Duodenal mucosa (tissue), 2 donors: ENCODE measurements around the gene SCD5.
"Not testable (repeated sequence)": the region's sequence is repeated elsewhere in the genome, so short reads cannot be mapped to it uniquely, and the experiment has no call there.

ENCODE experiments used
- H3K27ac ChIP-seq: one replicate; pipeline ENCODE4 v1.7.0; 2013; ENCODE audit warnings: low read depth, low read length
- H3K27me3 ChIP-seq, 2 donors: one replicate each; pipeline ENCODE4 v1.7.0; 2013; ENCODE audit warnings: low read length in 2 of 2, control low read depth in 1 of 2; ENCODE audit not compliant: insufficient read depth in 2 of 2, control insufficient read depth in 1 of 2
- H3K36me3 ChIP-seq, 2 donors: one replicate each; pipeline ENCODE4 v1.7.0; 2013; ENCODE audit warnings: low read length in 2 of 2, control low read depth in 1 of 2; ENCODE audit not compliant: insufficient read depth in 2 of 2, control insufficient read depth in 1 of 2
- H3K4me1 ChIP-seq, 2 donors: one replicate each; pipeline ENCODE4 v1.7.0; 2013; ENCODE audit warnings: low read length in 2 of 2, control low read depth in 1 of 2; ENCODE audit not compliant: insufficient read depth in 2 of 2, control insufficient read depth in 1 of 2
- H3K4me3 ChIP-seq, 2 donors: one replicate each; pipeline ENCODE4 v1.7.0; 2013; ENCODE audit warnings: low read length in 2 of 2, low read depth in 1 of 2
- H3K9ac ChIP-seq, 2 donors: one replicate each; pipeline ENCODE4 v1.7.0; 2013; ENCODE audit warnings: low read length in 2 of 2, low read depth in 1 of 2
- H3K9me3 ChIP-seq, 2 donors: one replicate each; pipeline ENCODE4 v1.7.0; 2013; ENCODE audit warnings: low read length in 2 of 2, control low read depth in 1 of 2; ENCODE audit not compliant: control insufficient read depth in 1 of 2

Gene SCD5

DNA sequence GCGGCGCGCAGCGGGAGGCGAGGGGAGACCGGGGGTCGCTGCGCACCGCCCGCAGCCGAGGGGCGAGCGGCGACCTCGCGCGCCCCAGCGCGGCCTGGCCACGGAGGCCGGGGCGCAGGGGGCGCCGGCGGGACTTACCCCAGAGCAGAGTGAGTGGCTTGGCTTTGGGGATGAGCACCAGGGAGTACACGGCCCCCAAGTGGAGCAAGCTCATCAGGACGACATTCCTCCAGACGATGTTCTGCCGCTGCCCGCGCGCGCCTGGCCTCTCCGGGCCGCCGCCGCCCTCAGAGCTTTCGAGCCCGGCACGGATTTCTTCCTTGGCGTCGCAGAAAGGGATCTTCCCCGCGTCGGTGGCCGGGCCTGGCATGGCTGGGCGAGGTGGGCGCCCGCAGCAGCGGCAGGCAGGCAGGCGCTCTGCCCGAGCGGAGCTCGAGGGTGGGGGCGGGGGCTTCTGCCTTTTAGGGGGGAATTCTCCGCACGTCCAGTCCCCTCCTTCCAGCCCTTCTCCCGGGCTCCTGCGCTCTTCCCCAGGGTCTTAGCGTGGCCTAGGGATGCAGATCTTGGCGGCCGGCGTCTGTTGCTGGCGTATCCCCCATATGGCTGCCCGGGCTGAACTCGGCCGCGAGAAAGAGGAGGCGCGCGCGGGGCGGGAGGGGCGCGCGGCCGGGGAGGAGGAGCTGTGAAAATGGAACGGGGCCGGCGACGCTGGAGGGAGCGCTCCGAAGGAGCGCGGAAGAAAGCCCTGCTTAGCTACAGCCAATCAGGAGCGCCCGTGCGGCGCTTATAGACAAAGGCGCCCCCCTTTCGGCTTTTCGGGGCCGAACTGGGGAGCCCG, at the start of gene SCD5:
Gene SCD5 (minus strand): TSS at position 629 of the 838 bp plus-strand sequence. CDS start 259 bp downstream, at position 370.
- H3K4me3 ChIP-seq: peak within 1 kb of the TSS; percentile 68 to 76

DNA sequence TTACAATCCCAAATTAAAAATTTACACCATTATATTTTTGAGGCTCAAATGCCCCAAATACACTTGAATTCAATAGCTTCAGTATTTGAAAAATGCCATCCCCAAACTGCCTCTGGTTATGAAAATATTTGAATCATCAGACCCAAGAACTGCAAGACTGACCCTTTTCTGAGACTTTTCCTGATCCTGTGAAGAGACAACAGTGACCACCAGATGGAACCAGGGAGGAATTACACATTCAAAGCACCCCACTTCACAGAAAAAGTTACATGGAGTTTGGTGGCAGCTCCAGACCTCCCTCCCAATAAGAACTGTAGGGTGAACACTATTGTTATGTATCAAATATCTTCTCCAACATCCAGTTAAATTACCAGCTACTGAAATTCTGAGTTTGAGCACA, 44.0 kb upstream of the SCD5 start:
- H3K27ac ChIP-seq: no peak overlapping the region
- no peak overlapping the region for H3K4me3 ChIP-seq
- peaks cover 39 to 75% of the 10 kb centered on the region in 2 donors for H3K36me3 ChIP-seq
- no peaks in the 10 kb centered on the region for H3K4me1 ChIP-seq
- H3K9me3 ChIP-seq: no peaks in the 10 kb centered on the region
- no peaks in the 10 kb centered on the region for H3K27me3 ChIP-seq
- H3K9ac ChIP-seq: no peak overlapping the region

More for the DNA sequence above, at the start of gene SCD5:
- Histone ChIP-seq H3K36me3 (no peaks in the 10 kb centered on the region), H3K27me3 (peaks cover 0 to 6% of the 10 kb centered on the region in 2 donors), H3K27ac (peak within 1 kb of the TSS; percentile 39), H3K4me1 (peaks cover 14 to 15% of the 10 kb centered on the region in 2 donors), H3K9ac (peak within 1 kb of the TSS; percentile 15 to 32), H3K9me3 (no peaks in the 10 kb centered on the region)

DNA sequence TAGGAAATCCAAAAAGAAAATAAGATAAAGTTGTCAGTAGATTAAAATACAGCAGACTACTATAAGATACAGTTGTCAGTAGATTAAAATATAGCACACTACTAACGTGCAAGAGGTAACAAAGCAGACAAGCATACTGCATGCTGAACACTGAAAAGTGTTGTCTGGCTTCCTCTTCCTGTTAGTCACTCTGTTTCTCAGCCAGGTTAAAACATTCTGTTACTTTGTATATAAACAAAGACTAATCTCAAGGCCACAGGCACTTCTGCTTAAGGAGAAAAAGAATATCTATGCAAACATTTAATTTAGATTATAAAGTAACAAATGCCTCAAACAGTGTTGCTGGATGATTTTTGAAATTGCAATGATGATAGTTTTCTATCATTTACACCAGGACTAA, 41.0 kb upstream of the SCD5 start:
- Histone ChIP-seq H3K9me3 (no peaks in the 10 kb centered on the region), H3K9ac (no peak overlapping the region), H3K36me3 (peaks cover 27 to 74% of the 10 kb centered on the region in 2 donors), H3K4me3 (no peak overlapping the region), H3K27me3 (no peaks in the 10 kb centered on the region), H3K27ac (no peak overlapping the region), H3K4me1 (no peaks in the 10 kb centered on the region)

DNA sequence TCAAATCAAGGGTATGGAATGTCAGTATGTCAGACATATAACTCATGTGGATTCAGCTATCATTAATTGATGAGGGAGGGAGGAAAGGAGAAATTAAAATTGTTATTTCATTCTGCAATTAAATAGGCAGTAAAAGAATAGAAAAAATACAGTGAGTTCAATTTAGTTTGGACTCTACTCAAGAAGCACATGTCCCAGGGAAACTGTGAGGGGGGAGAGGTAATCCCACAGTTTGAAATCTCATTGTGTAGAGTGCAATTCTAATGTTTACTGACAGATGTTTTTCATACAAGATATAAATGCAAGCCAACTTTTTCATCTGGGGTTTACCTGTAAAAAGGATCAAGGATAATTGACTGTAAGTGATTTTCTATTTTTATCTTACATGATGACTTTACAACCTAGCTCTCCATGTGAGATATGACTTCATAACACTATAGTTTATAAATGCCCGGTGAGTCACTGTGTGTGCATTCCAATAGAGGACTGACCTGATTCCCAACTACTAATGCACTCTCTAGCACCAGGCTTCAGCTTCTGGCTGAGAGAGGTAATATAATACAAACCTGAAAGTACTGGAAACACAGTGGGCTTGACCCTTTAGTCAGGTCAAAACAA, 35.2 kb upstream of the SCD5 start:
- Histone ChIP-seq H3K4me3 (no peak overlapping the region), H3K9me3 (no peaks in the 10 kb centered on the region), H3K27ac (no peak overlapping the region), H3K4me1 (no peaks in the 10 kb centered on the region), H3K36me3 (peaks cover 12 to 46% of the 10 kb centered on the region in 2 donors), H3K9ac (no peak overlapping the region), H3K27me3 (no peaks in the 10 kb centered on the region)

DNA sequence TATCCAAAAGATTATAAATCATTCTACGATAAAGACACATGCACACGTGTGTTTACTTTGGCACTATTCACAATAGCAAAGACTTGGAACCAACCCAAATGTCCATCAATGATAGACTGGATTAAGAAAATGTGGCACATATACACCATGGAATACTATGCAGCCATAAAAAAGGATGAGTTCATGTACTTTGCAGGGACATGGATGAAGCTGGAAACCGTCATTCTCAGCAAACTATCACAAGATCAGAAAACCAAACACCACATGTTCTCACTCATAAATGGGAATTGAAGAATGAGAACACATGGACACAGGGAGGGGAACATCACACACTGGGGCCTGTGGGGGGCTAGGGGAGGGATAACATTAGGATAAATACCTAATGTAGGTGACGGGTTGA, 34.5 kb upstream of the SCD5 start:
- peaks cover 9 to 48% of the 10 kb centered on the region in 2 donors for H3K36me3 ChIP-seq
- H3K27ac ChIP-seq, H3K9me3 ChIP-seq: not testable (repeated sequence)

DNA sequence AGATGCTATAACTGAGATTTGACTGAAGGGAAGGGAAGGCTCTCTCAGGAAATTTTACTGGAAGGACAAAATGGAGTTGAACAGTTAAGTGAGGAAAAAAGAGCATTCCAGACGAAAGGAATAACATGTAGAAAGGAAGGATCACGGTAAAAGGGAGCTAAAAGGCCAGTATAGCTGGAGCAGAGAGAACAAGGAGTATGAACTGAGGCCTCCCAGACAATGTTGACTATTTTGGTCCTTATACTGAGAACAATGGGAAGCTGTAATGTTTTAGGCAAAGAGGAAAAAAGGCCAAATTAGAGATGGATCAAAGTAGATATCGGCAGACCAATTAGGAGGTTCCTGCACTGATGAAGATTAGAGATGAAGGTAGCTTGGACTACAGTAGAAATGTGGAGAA, 26.8 kb upstream of the SCD5 start:
- Histone ChIP-seq H3K9me3 (no peaks in the 10 kb centered on the region), H3K4me1 (no peaks in the 10 kb centered on the region), H3K27ac (no peak overlapping the region), H3K4me3 (no peak overlapping the region), H3K36me3 (peaks cover 44 to 86% of the 10 kb centered on the region in 2 donors), H3K27me3 (no peaks in the 10 kb centered on the region), H3K9ac (no peak overlapping the region)

More for the DNA sequence above, 34.5 kb upstream of the SCD5 start:
- H3K27me3 ChIP-seq, H3K9ac ChIP-seq, H3K4me1 ChIP-seq, H3K4me3 ChIP-seq: not testable (repeated sequence)

DNA sequence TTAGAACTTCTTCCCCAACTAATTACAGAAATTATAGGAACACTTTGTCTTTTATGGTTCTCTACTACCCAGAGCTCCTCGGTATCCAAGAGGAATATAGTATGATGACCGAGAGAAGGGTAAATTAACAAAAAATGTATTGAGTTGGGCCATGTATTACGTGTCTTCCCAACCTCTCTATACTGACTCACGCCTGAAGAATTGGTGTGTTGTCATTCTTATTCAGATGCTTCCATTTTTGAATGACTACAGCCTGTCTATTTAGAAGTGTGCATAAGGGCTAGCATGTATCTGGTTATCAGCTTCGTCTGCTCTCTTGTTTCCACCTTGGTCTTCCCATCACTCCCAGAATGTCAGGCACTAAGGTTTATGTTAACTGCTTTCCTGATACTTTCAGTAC, 24.5 kb upstream of the SCD5 start:
- H3K36me3 ChIP-seq: peaks cover 51 to 94% of the 10 kb centered on the region in 2 donors
- H3K9ac ChIP-seq: no peak overlapping the region

DNA sequence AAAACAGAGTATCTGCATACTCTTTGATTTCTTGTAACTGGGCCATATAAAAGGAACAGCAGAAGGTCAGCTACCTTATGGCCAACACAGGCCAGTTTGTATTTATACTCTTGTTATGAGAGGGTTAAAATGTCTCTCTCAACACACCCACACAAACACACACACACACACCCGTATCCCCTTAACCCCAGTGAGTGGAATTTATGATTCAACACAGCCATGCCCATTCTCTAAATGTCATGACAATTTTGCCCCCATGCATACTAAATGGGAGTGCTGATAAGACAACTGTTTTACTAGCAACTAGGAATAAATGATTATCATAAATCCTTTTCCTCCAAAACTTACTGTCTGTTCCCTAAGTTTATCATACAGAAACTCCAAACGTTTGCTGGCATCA, 22.1 kb upstream of the SCD5 start:
- H3K27ac ChIP-seq: no peak overlapping the region
- no peaks in the 10 kb centered on the region for H3K9me3 ChIP-seq
- H3K4me3 ChIP-seq: no peak overlapping the region
- H3K4me1 ChIP-seq: no peaks in the 10 kb centered on the region
- H3K27me3 ChIP-seq: no peaks in the 10 kb centered on the region
- peaks cover 41 to 74% of the 10 kb centered on the region in 2 donors for H3K36me3 ChIP-seq
- no peak overlapping the region for H3K9ac ChIP-seq

More for the DNA sequence above, 24.5 kb upstream of the SCD5 start:
- H3K4me1 ChIP-seq: no peaks in the 10 kb centered on the region
- H3K27ac ChIP-seq: no peak overlapping the region
- H3K27me3 ChIP-seq: no peaks in the 10 kb centered on the region
- no peak overlapping the region for H3K4me3 ChIP-seq
- no peaks in the 10 kb centered on the region for H3K9me3 ChIP-seq

DNA sequence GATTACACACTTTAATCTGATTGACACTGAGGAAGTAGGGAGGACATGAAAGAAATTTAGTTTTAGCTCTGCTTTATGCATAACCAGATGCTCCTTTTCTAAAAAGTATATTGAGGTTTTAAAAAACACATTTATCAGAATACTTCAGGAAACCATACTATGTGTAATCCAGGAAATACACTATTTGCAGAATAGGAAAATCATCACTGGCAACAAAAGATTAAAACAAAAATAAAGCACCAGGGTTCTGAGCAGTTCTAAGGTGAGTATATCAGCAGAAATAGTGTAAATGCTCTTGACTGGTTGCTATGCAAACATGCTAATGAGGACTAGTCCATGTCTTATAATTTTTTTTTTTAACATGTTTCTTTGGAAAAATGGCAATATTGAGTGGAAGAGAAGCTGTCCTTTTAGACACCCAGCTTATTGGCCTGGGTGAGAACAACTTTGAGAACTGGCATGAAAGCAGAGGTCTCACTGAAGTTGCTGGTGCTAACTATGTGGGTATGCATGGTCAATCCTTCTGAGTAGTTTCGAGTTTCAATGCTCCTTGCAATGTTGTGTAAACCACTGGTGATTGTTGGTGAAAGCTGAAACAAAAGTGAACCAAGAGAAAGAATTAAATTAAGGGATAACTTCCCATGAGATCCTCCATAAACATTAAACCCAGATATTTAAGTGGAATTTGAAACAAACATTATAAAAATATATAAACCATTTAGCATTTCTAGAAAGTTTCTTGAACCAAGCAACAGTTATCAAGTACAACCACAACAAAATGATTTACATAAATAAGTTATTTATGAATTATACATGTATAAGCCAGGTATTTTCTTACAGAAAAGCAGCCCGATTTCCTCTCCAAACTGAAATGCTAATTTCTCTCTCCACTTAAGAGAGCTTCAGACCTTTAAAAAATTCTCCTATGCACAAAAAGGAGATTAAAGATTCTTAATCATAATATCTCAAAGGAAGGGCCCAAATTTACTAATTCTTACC, 20.4 kb upstream of the SCD5 start:
- Histone ChIP-seq H3K27me3 (no peaks in the 10 kb centered on the region), H3K36me3 (peaks cover 31 to 58% of the 10 kb centered on the region in 2 donors), H3K27ac (no peak overlapping the region)

More for the DNA sequence above, 20.4 kb upstream of the SCD5 start:
- Histone ChIP-seq H3K9me3 (no peaks in the 10 kb centered on the region), H3K4me1 (no peaks in the 10 kb centered on the region), H3K4me3 (no peak overlapping the region), H3K9ac (no peak overlapping the region)
